Urinary bladder (tissue), 4 donors: ENCODE results near the gene MMP15. TPM values are rescaled to one million over a fixed set of nuclear protein-coding genes. Genes with fewer than 3 reads are reported as not detected.
"Not testable (repeated sequence)": the region's sequence is repeated elsewhere in the genome, so short reads cannot be mapped to it uniquely, and the experiment has no call there.

Source experiments
- DNase-seq: peaks from one replicate; pipeline ENCODE4 v3.0.0-alpha.2; 2015; ENCODE audit errors: extremely low spot score
- H3K27ac ChIP-seq: one replicate; pipeline ENCODE4 v1.5.1; 2013; ENCODE audit warnings: low read depth, mild to moderate bottlenecking, moderate library complexity
- H3K36me3 ChIP-seq: one replicate; pipeline ENCODE4 v1.6.1; 2013; ENCODE audit warnings: mild to moderate bottlenecking, moderate library complexity; ENCODE audit not compliant: insufficient read depth
- H3K4me1 ChIP-seq: one replicate; pipeline ENCODE4 v1.6.1; 2013; ENCODE audit warnings: mild to moderate bottlenecking, moderate library complexity; ENCODE audit not compliant: insufficient read depth
- H3K4me3 ChIP-seq: one replicate; pipeline ENCODE4 v1.5.1; 2013; ENCODE audit warnings: low read depth, low read length
- WGBS: extraction: QIAGEN DNeasy Blood & Tissue Kit; methylation state at CpG from one replicate; pipeline ENCODE4 v1.1.7; 2013; 5-methylcytosine and 5-hydroxymethylcytosine counted together
- polyA plus RNA-seq: library from polyadenylated mRNA; stranded (reverse); fragments of 200-250 nt; gene quantifications from one replicate; pipeline ENCODE4 v1.2.3, GENCODE V29; 2013
- small RNA-seq: library from RNA; depleted of rRNA; stranded (forward); fragments of <200 nt; gene quantifications from one replicate; pipeline ENCODE3, GENCODE V24; 2014
- total RNA-seq: library from RNA; depleted of rRNA; stranded (reverse); fragments of >200 nt; gene quantifications from one replicate; pipeline ENCODE4 v1.2.3, GENCODE V29; 2014
- donor health status: healthy with polysubstance abuse.
- donor health status: healthy.

Gene MMP15
- total and polyA plus RNA-seq, 2 donors: 10.6 to 11.1 TPM

GRCh38 chr16:58094791-58095574, 69.4 kb downstream of the MMP15 start:
- Histone ChIP-seq H3K4me3 (no peak overlapping the region), H3K36me3 (no peaks in the 10 kb centered on the region), H3K4me1 (no peaks in the 10 kb centered on the region), H3K27ac (no peak overlapping the region)
- no peak for DNase-seq
- 75% methylated on average over 15 of the region's 15 CpGs for WGBS

- H3K4me3 ChIP-seq, H3K36me3 ChIP-seq, DNase-seq, H3K27ac ChIP-seq, H3K4me1 ChIP-seq: not testable (repeated sequence)
- 78% methylated on average over 6 of the region's 6 CpGs for WGBS
Measured at GRCh38 chr16:58095575-58095960, 70.0 kb downstream of the MMP15 start.

- 69% methylated on average over 2 of the region's 2 CpGs for WGBS
- Histone ChIP-seq H3K4me3 (no peak overlapping the region), H3K27ac (no peak overlapping the region), H3K36me3 (no peaks in the 10 kb centered on the region), H3K4me1 (no peaks in the 10 kb centered on the region)
- DNase-seq: no peak
Measured at GRCh38 chr16:58096249-58096648, 70.7 kb downstream of the MMP15 start.

Small RNA genes lying within 50 kb of the gene (small RNA-seq; reads per million reads assigned to genes)
- gene RF00019: not detected

Other genes with a start within 250 kb of the MMP15 start
- 22.7 TPM for gene KIFC3, start 223.3 kb upstream of the MMP15 start, total RNA-seq
- 23.7 TPM for gene KIFC3, start 223.3 kb upstream of the MMP15 start, polyA plus RNA-seq
- gene CNGB1, start 54.6 kb upstream of the MMP15 start, total RNA-seq: 0.16 TPM
- not detected for gene CNGB1, start 54.6 kb upstream of the MMP15 start, polyA plus RNA-seq
- gene ZNF319, start 25.1 kb upstream of the MMP15 start, total RNA-seq: 3.8 TPM
- 11.4 TPM for gene ZNF319, start 25.1 kb upstream of the MMP15 start, polyA plus RNA-seq
- 7.6 TPM for gene USB1, start 24.3 kb upstream of the MMP15 start, total RNA-seq
- gene USB1, start 24.3 kb upstream of the MMP15 start, polyA plus RNA-seq: 55.3 TPM
- 51.2 TPM for gene CFAP20, start 103.6 kb downstream of the MMP15 start, total RNA-seq
- gene CFAP20, start 103.6 kb downstream of the MMP15 start, polyA plus RNA-seq: 39.8 TPM
- 35.8 TPM for gene CSNK2A2, start 172.4 kb downstream of the MMP15 start, total RNA-seq
- gene CSNK2A2, start 172.4 kb downstream of the MMP15 start, polyA plus RNA-seq: 35.4 TPM